HepG2 (cell line): Measurements from ENCODE around the gene COASY. TPM values are rescaled to one million over a fixed set of nuclear protein-coding genes. Genes with fewer than 3 reads are reported as not detected.
A peak's percentile ranks its signal among the peaks of the same experiment; 100 is the strongest.

ENCODE experiments used
- HHEX ChIP-seq: IDR thresholded peaks from 2 replicates; pipeline ENCODE4 v1.6.1; 2016; ENCODE audit warnings: control low read depth
- HIVEP1 ChIP-seq: sonication (generic); formaldehyde crosslinking; IDR thresholded peaks from 2 replicates; pipeline ENCODE4 v1.4.0; 2020; ENCODE audit warnings: mild to moderate bottlenecking, missing genetic modification reagents
- IRF2 ChIP-seq: IDR thresholded peaks from 2 replicates; pipeline ENCODE4 v1.6.1; 2018; ENCODE audit warnings: missing genetic modification reagents, missing compliant biosample characterization
- KAT8 ChIP-seq: IDR thresholded peaks from 2 replicates; pipeline ENCODE4 v1.6.1; 2016; ENCODE audit warnings: missing genetic modification reagents, missing compliant biosample characterization
- MIXL1 ChIP-seq: IDR thresholded peaks from 2 replicates; pipeline ENCODE4 v1.6.1; 2016
- NR2F6 ChIP-seq, 2 experiments: IDR thresholded peaks; 2 replicates each; pipeline ENCODE4 v1.6.1; 2016; ENCODE audit warnings: antibody characterized with exemption in 1 of 2, mild to moderate bottlenecking in 1 of 2
- PHF5A ChIP-seq: IDR thresholded peaks from one replicate; pipeline ENCODE4 v1.6.1; 2018; ENCODE audit warnings: low read depth, missing genetic modification reagents; ENCODE audit not compliant: unreplicated experiment
- RBM22 ChIP-seq: fragments of 200-400 bp; formaldehyde crosslinking; optimal IDR thresholded peaks from 2 replicates; pipeline ENCODE3; 2017; ENCODE audit warnings: mild to moderate bottlenecking, low read length, moderate library complexity
- SETDB1 ChIP-seq: sonication (generic); formaldehyde crosslinking; IDR thresholded peaks from 2 replicates; pipeline ENCODE4 v1.5.1; 2020; ENCODE audit warnings: missing genetic modification reagents, mild to moderate bottlenecking, borderline replicate concordance
- SMARCE1 ChIP-seq: fragments of 450-650 bp; IDR thresholded peaks from 2 replicates; pipeline ENCODE4 v1.6.1; 2017; ENCODE audit warnings: borderline replicate concordance
- SNRNP70 ChIP-seq: fragments of 200-400 bp; formaldehyde crosslinking; IDR thresholded peaks from 2 replicates; pipeline ENCODE4 v1.6.1; 2017; ENCODE audit warnings: mild to moderate bottlenecking, low read depth, low read length, moderate library complexity
- SP5 ChIP-seq: IDR thresholded peaks from 2 replicates; pipeline ENCODE4 v1.6.1; 2016; ENCODE audit warnings: low read depth, borderline replicate concordance
- SRY ChIP-seq: sonication (generic); formaldehyde crosslinking; IDR thresholded peaks from 2 replicates; pipeline ENCODE4 v1.8.0; 2022; ENCODE audit warnings: mild to moderate bottlenecking, missing genetic modification reagents
- ZBTB38 ChIP-seq: sonication (generic); formaldehyde crosslinking; IDR thresholded peaks from 2 replicates; pipeline ENCODE4 v1.5.1; 2020; ENCODE audit warnings: mild to moderate bottlenecking, missing genetic modification reagents
- ZMYM3 ChIP-seq: sonication (generic); formaldehyde crosslinking; IDR thresholded peaks from 2 replicates; pipeline ENCODE4 v1.5.1; 2020; ENCODE audit warnings: mild to moderate bottlenecking, missing genetic modification reagents
- ZNF121 ChIP-seq: sonication (generic); formaldehyde crosslinking; IDR thresholded peaks from 2 replicates; pipeline ENCODE4 v1.5.0; 2020; ENCODE audit warnings: mild to moderate bottlenecking, missing genetic modification reagents
- ZNF160 ChIP-seq: sonication (generic); formaldehyde crosslinking; IDR thresholded peaks from 2 replicates; pipeline ENCODE4 v1.8.0; 2022; ENCODE audit warnings: mild to moderate bottlenecking, inconsistent platforms, missing genetic modification reagents
- ZNF224 ChIP-seq: sonication (generic); formaldehyde crosslinking; IDR thresholded peaks from 2 replicates; pipeline ENCODE4 v1.5.0; 2020; ENCODE audit warnings: mild to moderate bottlenecking, missing genetic modification reagents
- ZNF230 ChIP-seq: sonication (generic); formaldehyde crosslinking; IDR thresholded peaks from 2 replicates; pipeline ENCODE4 v1.4.0; 2020; ENCODE audit warnings: mild to moderate bottlenecking, missing genetic modification reagents
- ZNF274 ChIP-seq: sonication (generic); formaldehyde crosslinking; IDR thresholded peaks from 2 replicates; pipeline ENCODE4 v1.5.1; 2020; ENCODE audit warnings: mild to moderate bottlenecking, missing genetic modification reagents
- ZNF564 ChIP-seq: sonication (generic); formaldehyde crosslinking; IDR thresholded peaks from 2 replicates; pipeline ENCODE4 v1.8.1; 2023; ENCODE audit warnings: mild to moderate bottlenecking, missing genetic modification reagents
- ZNF792 ChIP-seq: IDR thresholded peaks from 2 replicates; pipeline ENCODE4 v1.6.1; 2016
- polyA plus RNA-seq, 8 experiments: library from polyadenylated mRNA; depleted of rRNA in 3 of 8; stranded (reverse) in 7 of 8; unstranded in 1 of 8; fragments of >200 nt; fragmentation: Illumina TruSeq in 4 of 8; extraction: Trizol in 4 of 8; gene quantifications; 2 replicates each; pipeline versions ENCODE4 v1.2.1 to v1.2.3, GENCODE V29; 2011 to 2016; ENCODE audit warnings: low read depth in 4 of 8, missing spikeins in 1 of 8, mixed read lengths in 1 of 8; ENCODE audit not compliant: insufficient read depth in 1 of 8
- total RNA-seq, 5 experiments: library from RNA; depleted of rRNA; stranded (reverse); fragments of >200 nt; fragmentation: Illumina TruSeq; extraction: Trizol; gene quantifications; 2 replicates each; pipeline ENCODE4 v1.2.3, GENCODE V29; 2016; ENCODE audit warnings: low read depth in 1 of 5
- TF ChIP-seq, protein P1 (sequence below): sonication (generic); formaldehyde crosslinking; IDR thresholded peaks from 2 replicates; pipeline ENCODE4 v1.4.0; 2020; ENCODE audit warnings: missing genetic modification reagents
- TF ChIP-seq, protein P2 (sequence below), 2 experiments: sonication (generic) in 1 of 2; formaldehyde crosslinking in 1 of 2; IDR thresholded peaks; 2 replicates each; pipeline versions ENCODE4 v1.5.1 to v1.6.1; 2011 to 2020; ENCODE audit warnings: borderline replicate concordance in 1 of 2, low read depth in 1 of 2, low read length in 1 of 2, mild to moderate bottlenecking in 1 of 2, missing genetic modification reagents in 1 of 2, moderate library complexity in 1 of 2
- TF ChIP-seq, protein P3 (sequence below): sonication (generic); formaldehyde crosslinking; IDR thresholded peaks from 2 replicates; pipeline ENCODE4 v1.4.0; 2020; ENCODE audit warnings: mild to moderate bottlenecking, missing genetic modification reagents
- TF ChIP-seq, protein P4 (sequence below): sonication (generic); formaldehyde crosslinking; IDR thresholded peaks from 2 replicates; pipeline ENCODE4 v1.4.0; 2020; ENCODE audit warnings: mild to moderate bottlenecking, missing genetic modification reagents

The COASY gene
- total and polyA plus RNA-seq, 2 of the 13 experiments (the other 11 are each of a cell fraction or from before 2014, with no cell fraction given) = 90.7 to 125 TPM

DNA sequence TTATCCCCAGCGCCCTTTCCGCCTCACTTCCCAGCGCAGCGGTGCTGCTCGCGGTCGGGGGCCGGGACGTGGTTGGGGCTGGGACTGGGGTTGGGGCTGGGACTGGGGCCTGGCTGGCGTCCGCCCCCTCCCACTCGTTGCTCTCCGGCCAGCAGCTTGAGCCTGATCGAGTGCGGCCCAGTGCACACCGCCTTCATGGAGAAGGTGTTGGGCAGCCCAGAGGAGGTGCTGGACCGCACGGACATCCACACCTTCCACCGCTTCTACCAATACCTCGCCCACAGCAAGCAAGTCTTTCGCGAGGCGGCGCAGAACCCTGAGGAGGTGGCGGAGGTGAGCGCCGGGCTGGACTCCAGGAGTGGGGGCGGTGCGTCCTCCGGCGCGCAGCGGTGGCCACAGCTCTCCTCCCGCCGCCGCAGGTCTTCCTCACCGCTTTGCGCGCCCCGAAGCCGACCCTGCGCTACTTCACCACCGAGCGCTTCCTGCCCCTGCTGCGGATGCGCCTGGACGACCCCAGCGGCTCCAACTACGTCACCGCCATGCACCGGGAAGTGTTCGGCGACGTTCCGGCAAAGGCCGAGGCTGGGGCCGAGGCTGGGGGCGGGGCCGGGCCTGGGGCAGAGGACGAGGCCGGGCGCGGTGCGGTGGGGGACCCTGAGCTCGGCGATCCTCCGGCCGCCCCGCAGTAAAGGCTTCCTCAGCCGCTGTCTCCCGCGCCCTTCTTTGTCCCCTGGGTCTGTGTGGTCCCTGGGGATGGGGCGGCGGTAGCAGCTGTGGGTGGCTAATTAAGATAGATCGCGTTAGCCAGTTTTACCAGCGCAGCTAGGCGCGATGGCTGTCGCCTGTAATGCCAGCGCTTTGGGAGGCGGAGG, 7.5 kb upstream of the COASY start (continued):
- TF ChIP-seq, protein P1, sequence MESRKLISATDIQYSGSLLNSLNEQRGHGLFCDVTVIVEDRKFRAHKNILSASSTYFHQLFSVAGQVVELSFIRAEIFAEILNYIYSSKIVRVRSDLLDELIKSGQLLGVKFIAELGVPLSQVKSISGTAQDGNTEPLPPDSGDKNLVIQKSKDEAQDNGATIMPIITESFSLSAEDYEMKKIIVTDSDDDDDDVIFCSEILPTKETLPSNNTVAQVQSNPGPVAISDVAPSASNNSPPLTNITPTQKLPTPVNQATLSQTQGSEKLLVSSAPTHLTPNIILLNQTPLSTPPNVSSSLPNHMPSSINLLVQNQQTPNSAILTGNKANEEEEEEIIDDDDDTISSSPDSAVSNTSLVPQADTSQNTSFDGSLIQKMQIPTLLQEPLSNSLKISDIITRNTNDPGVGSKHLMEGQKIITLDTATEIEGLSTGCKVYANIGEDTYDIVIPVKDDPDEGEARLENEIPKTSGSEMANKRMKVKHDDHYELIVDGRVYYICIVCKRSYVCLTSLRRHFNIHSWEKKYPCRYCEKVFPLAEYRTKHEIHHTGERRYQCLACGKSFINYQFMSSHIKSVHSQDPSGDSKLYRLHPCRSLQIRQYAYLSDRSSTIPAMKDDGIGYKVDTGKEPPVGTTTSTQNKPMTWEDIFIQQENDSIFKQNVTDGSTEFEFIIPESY = peak; percentile 34; the same call in 1 of the 2 replicates
- TF ChIP-seq ZNF564 (CRISPR knock-in tag) = peak; percentile 42; the same call in 1 of the 2 replicates
- TF ChIP-seq IRF2 (CRISPR knock-in tag) = peak; percentile 96
- peak; percentile 93 for TF ChIP-seq ZBTB38 (CRISPR knock-in tag)
- no peak for TF ChIP-seq PHF5A (CRISPR knock-in tag)
- TF ChIP-seq RBM22 = peak; percentile 56
- TF ChIP-seq, protein P2, sequence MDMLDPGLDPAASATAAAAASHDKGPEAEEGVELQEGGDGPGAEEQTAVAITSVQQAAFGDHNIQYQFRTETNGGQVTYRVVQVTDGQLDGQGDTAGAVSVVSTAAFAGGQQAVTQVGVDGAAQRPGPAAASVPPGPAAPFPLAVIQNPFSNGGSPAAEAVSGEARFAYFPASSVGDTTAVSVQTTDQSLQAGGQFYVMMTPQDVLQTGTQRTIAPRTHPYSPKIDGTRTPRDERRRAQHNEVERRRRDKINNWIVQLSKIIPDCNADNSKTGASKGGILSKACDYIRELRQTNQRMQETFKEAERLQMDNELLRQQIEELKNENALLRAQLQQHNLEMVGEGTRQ (IDR thresholded peaks at IDR 0.05; ENCODE audit: low read depth, low read length) = no peak
- TF ChIP-seq, protein P2 (CRISPR knock-in tag; IDR thresholded peaks at IDR 0.05; ENCODE audit: borderline replicate concordance) = no peak; the same call in 1 of the 2 replicates
- no peak for TF ChIP-seq NR2F6 (IDR thresholded peaks at IDR 0.05)
- TF ChIP-seq NR2F6 (CRISPR knock-in tag; IDR thresholded peaks at IDR 0.05) = peak; percentile 79
- peak; percentile 80 for TF ChIP-seq SRY (CRISPR knock-in tag)
- TF ChIP-seq ZNF230 (CRISPR knock-in tag) = peak; percentile 97
- peak; percentile 91 for TF ChIP-seq SP5 (CRISPR knock-in tag)
- peak; percentile 76 for TF ChIP-seq MIXL1 (CRISPR knock-in tag)
- TF ChIP-seq ZNF224 (CRISPR knock-in tag) = no peak
- no peak for TF ChIP-seq SMARCE1
- TF ChIP-seq, protein P3, sequence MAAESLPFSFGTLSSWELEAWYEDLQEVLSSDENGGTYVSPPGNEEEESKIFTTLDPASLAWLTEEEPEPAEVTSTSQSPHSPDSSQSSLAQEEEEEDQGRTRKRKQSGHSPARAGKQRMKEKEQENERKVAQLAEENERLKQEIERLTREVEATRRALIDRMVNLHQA = no peak; the same call in 1 of the 2 replicates
- TF ChIP-seq HHEX (CRISPR knock-in tag) = no peak
- no peak; the same call in 1 of the 2 replicates for TF ChIP-seq ZNF121 (CRISPR knock-in tag)
- no peak for TF ChIP-seq SNRNP70
- peak; percentile 47; the same call in 1 of the 2 replicates for TF ChIP-seq ZMYM3 (CRISPR knock-in tag)
- peak; percentile 80; the same call in 1 of the 2 replicates for TF ChIP-seq ZNF274 (CRISPR knock-in tag)
- TF ChIP-seq ZNF160 (CRISPR knock-in tag) = peak; percentile 68; the same call in 1 of the 2 replicates
- TF ChIP-seq SETDB1 (CRISPR knock-in tag) = no peak
- peak; percentile 95 for TF ChIP-seq HIVEP1
- peak; percentile 98 for TF ChIP-seq ZNF792 (CRISPR knock-in tag)
- peak; percentile 96 for TF ChIP-seq KAT8
- TF ChIP-seq, protein P4, sequence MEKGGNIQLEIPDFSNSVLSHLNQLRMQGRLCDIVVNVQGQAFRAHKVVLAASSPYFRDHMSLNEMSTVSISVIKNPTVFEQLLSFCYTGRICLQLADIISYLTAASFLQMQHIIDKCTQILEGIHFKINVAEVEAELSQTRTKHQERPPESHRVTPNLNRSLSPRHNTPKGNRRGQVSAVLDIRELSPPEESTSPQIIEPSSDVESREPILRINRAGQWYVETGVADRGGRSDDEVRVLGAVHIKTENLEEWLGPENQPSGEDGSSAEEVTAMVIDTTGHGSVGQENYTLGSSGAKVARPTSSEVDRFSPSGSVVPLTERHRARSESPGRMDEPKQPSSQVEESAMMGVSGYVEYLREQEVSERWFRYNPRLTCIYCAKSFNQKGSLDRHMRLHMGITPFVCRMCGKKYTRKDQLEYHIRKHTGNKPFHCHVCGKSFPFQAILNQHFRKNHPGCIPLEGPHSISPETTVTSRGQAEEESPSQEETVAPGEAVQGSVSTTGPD = no peak; the same call in 1 of the 2 replicates
